T-helper 17 cell (primary cell): ENCODE data around the gene TIFAB. TPM values are rescaled to one million over a fixed set of nuclear protein-coding genes. Genes with fewer than 3 reads are reported as not detected.

Experiments used
- ATAC-seq: fragments of 150-1000 bp; cut with Tn5 transposase; 2 replicates; pipeline ENCODE4 v1.10.0; 2021; ENCODE audit warnings: mild to moderate bottlenecking, moderate library complexity
- DNase-seq, 3 donors: peaks; one replicate each; pipeline versions ENCODE4 v3.0.0 to v3.0.0-alpha.2; 2020 to 2021
- H3K9me3 ChIP-seq: one replicate; pipeline ENCODE4 v1.7.0; 2013; ENCODE audit warnings: low read length, mild to moderate bottlenecking; ENCODE audit not compliant: control insufficient read depth, poor library complexity, severe bottlenecking
- H3K27ac Mint-ChIP-seq: one replicate; pipeline ENCODE4 v1.8.0; 2022; ENCODE audit warnings: mild to moderate bottlenecking, moderate library complexity, mixed read lengths
- H3K27me3 Mint-ChIP-seq: one replicate; pipeline ENCODE4 v1.8.0; 2022; ENCODE audit warnings: mixed read lengths
- H3K36me3 Mint-ChIP-seq: one replicate; pipeline ENCODE4 v1.8.0; 2022; ENCODE audit warnings: low read depth, mixed read lengths
- H3K4me1 Mint-ChIP-seq: one replicate; pipeline ENCODE4 v1.8.0; 2022; ENCODE audit warnings: mild to moderate bottlenecking, mixed read lengths
- H3K4me3 Mint-ChIP-seq: one replicate; pipeline ENCODE4 v1.8.0; 2022; ENCODE audit warnings: mild to moderate bottlenecking, moderate library complexity, mixed read lengths
- total RNA-seq, 4 donors: library from RNA in 2 of 4; stranded (reverse) in 2 of 4; gene quantifications; one replicate each; pipeline ENCODE4 v1.2.3 and lab custom pipeline; 2022 to 2026

Gene TIFAB
- total RNA-seq, 2 donors from 2014 or later, result 0.13 TPM; not detected in 1

- H3K9me3 ChIP-seq, result no peaks in the 10 kb centered on the region
- Mint-ChIP-seq H3K36me3 (peaks cover 2% of the 10 kb centered on the region), H3K27ac (peak overlapping the region; percentile 83), H3K4me3 (peak overlapping the region; percentile 89), H3K27me3 (peaks cover 8% of the 10 kb centered on the region), H3K4me1 (peaks cover 23% of the 10 kb centered on the region)
- ATAC-seq, result no peak
- no peak for DNase-seq
These were observed 52.2 kb downstream of the TIFAB start for GRCh38 chr5:135399794-135400542.

GRCh38 chr5:135398855-135399793 lies 53.0 kb downstream of the TIFAB start, which contains the start of gene MACROH2A1:
MACROH2A1 (minus strand) TSS chr5:135399231; CDS start chr5:135389093, 10,138 bp downstream.
- Mint-ChIP-seq H3K27ac (peak within 1 kb of the TSS; percentile 89), H3K4me3 (peak within 1 kb of the TSS; percentile 89), H3K36me3 (peaks cover 2% of the 10 kb centered on the region), H3K4me1 (peaks cover 29% of the 10 kb centered on the region), H3K27me3 (no peaks in the 10 kb centered on the region)
- ATAC-seq, result peak; percentile 93
- H3K9me3 ChIP-seq, result no peaks in the 10 kb centered on the region
- peak; percentile 68 to 72 (median 72) for DNase-seq

GRCh38 chr5:135398160-135398854 lies 53.8 kb downstream of the TIFAB start:
- peaks cover 32% of the 10 kb centered on the region for H3K4me1 Mint-ChIP-seq

More at GRCh38 chr5:135398160-135398854, 53.8 kb downstream of the TIFAB start:
- Mint-ChIP-seq H3K4me3 (peak overlapping the region; percentile 89), H3K27ac (peak overlapping the region; percentile 89), H3K36me3 (peaks cover 2% of the 10 kb centered on the region), H3K27me3 (no peaks in the 10 kb centered on the region)
- ATAC-seq, result peak; percentile 37
- no peaks in the 10 kb centered on the region for H3K9me3 ChIP-seq
- peak in 1 of 3 donors; percentile 15 for DNase-seq

Other genes with a start within 250 kb of the TIFAB start
- gene MACROH2A1, start 53.1 kb downstream of the TIFAB start, total RNA-seq, result 100 to 1,000 TPM; 124 to 141 TPM
- gene DCANP1, start 5.0 kb downstream of the TIFAB start, total RNA-seq, result under 1 TPM in 1 of 2 donors, not detected in 1; 0.16 TPM
- not detected for gene NEUROG1, start 83.6 kb upstream of the TIFAB start, total RNA-seq
- not detected for gene CXCL14, start 126.6 kb upstream of the TIFAB start, total RNA-seq